Stimulated activated CD8-positive, alpha-beta memory T cell treated with anti-CD3 and anti-CD28 coated beads, Interleukin-4, amount 100 ng/mL, for 24 hours (primary cell): Measurements from ENCODE around the gene ARID3A.

Experiments used
- DNase-seq: peaks from one replicate; pipeline ENCODE4 v3.0.0-alpha.2; 2020; ENCODE audit warnings: low read depth

The ARID3A gene

DNA sequence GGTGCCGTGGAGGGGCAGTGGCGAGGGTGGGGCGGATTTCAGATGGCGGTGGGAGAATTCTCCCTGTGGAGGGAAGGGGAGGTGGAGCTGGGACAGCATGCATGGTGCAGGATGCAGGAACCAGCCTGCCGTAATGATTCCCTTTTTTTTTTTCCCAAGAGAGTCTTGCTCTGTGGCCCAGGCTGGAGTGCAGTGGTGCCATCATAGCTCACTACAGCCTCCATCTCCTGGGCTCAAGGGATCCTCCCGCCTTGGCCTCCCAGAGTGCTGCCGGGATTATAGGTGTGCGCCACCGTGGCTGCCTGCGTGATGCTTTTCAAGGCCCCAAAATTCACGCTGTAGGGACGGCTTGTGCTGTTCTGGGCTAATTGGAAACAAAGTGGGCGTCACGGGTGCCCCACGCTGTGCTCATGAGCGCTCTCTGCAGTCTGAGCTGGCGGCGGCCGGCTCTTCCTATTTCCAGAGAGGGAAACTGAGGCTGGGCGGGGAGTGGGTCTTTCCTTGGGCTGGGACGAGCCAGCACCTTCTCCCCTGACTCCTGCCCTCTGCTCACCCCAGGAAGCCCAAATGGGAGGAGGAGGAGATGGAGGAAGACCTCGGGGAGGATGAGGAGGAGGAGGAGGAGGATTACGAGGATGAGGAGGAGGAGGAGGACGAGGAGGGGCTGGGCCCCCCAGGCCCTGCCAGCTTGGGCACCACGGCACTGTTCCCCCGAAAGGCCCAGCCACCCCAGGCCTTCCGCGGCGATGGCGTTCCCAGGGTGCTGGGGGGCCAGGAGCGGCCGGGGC, 6.2 kb downstream of the ARID3A start:
- DNase-seq, result no peak

DNA sequence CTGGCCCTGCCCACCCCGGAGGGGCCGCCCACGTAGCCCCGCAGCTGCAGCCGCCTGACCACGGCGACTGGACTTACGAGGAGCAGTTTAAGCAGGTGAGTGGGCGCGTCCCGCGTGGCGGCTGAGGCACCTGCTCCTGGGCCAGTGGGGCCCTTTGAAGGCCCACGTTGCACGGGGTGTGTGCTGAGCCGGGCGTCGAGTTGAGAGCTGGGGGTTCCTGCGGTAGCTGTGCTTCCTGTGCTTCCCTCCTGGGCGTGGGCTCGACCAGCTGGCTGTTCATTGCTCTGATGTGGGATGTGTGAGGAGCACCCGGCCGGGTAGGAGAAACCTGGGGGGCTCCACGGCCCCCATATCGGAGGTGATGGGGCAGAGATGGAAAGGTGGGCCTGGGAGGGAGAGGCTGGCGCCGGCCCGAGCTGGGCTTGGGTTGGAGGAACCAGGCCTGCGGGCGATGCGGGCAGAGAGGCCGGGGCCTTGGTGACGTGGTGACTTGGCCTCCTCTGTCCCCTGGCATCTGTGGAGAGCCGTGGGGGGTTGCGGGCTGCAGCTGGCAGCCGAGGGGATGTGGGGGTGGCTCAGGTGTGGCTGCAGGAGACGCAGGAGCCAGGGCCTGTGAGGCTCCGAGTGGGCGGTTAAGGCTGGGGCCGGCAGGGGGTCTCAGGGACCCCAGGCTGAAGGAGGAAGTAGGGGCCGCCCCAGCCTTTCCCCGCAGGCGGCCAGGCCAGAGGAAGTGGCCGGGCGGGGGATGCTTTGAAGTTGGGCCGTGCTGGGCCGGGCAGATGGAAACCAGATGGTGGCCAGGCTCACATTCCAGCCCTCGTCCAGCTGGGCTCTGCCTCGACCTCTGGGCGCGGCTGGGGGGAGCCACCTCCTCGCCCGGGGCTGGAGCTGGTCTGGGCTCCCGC, 7.1 kb downstream of the ARID3A start:
- no peak for DNase-seq

DNA sequence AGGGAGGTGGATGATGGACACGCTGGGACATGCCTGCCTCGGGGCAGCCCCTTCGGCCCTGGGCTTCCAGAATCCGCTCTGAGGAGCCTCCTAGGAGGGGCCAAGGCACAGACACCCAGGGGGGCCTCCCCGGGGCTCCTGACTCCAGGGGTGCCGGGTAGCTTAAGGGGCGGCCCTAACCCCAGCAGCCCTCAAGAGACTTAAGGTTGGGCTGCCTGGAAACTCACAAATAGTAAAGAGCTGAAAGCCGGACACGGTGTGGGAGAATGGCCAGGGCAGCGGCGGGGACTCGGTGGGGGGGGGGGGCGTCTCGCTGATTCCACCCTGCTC, 7.7 kb downstream of the ARID3A start:
- no peak for DNase-seq

DNA sequence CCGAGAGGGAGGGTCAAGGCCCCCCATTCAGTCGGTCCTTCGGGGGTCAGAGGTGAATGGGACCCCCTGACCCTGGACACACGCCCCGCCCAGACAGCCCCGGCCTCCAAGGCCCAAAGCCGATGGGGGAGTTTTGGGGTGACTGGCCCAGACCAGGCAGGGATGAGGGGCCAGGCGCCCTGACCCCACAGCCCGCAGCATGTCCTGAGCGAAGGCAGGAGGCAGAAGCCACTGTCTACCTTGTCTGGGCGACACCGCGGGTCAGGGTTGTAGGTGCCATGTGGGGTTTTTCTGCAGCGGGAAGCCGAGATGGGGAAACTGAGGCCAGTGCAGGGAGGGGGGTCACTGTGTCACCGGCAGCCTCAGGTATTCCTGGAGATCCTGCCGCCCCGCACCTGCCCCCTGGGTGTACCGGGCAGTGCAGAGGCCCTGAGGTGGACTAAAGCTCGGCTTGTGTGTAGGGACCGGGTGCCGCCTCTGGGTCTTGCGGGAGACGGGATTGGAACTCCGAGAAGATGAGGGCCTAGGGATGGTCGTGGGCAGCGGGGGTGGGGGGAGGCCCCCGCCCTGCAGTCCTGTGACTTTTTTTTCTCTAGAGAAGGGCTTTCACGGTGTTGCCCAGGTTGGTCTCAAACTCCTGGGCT, 8.5 kb downstream of the ARID3A start:
- no peak for DNase-seq

DNA sequence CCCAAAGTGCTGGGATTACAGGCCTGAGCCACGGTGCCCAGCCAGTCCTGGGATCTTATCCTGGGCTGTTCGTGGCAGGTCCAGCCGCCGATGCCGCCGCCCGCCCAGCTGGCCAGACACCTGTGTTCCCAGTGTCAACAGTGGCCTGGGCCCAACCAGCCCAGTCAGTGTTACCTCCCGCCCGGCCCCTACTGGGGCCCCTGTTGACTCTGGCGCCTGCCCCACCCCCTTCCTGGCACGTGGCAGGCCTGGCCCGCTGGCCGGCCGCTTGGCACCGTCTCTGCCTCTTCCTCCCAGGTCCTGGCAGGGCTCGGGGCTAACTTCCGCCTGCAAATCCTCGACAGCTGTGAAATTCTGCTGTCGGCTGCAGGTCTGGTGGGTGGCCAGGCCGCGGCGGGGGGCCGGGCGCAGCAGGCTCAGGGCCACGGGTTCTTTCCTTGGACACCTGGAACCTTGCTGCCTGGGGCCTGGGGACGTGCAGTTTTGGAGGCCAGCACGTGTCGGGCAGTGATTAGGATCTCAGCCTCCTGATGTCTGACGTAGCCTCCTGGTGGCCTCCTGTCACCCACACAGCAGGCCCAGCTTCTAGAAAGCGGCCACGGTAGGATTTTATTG, 9.1 kb downstream of the ARID3A start:
- DNase-seq, result no peak

DNA sequence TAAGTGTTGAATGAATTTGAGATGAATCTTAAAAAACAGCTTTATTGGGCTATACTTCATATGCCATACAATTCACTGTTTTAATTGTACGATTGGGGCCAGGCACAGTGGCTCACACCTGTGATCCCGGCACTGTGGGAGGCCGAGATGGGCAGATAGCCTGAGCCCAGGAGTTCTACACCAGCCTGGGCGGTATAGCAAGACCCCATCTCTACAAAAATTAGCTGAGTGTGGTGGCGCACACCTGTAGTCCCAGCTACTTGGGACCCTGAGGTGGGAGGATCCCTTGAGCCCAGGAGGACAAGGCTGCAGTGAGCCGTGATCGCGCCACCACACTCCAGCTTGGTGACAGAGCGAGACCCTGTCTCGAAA, 10.3 kb downstream of the ARID3A start:
- no peak for DNase-seq

DNA sequence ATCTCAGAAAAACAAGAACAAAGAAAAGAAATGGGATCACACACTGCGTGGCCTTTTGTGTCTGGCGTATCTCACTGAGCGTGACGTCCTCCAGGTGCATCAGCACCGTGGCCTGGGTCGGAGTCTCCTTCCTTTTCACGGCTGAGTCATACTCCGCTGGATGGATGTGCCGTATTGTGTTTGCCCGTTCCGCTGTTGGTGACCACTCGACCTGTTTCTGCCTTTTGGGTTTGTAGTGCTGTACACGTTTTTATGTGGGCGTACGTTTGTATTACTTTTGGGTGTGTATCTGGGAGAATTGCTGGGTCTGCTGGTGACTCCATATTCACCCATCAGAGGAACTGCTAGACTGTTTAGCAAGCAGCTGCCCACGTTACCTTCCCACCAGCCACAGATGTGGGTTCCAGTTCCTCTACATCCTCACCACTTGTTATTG, 11.4 kb downstream of the ARID3A start:
- no peak for DNase-seq

DNA sequence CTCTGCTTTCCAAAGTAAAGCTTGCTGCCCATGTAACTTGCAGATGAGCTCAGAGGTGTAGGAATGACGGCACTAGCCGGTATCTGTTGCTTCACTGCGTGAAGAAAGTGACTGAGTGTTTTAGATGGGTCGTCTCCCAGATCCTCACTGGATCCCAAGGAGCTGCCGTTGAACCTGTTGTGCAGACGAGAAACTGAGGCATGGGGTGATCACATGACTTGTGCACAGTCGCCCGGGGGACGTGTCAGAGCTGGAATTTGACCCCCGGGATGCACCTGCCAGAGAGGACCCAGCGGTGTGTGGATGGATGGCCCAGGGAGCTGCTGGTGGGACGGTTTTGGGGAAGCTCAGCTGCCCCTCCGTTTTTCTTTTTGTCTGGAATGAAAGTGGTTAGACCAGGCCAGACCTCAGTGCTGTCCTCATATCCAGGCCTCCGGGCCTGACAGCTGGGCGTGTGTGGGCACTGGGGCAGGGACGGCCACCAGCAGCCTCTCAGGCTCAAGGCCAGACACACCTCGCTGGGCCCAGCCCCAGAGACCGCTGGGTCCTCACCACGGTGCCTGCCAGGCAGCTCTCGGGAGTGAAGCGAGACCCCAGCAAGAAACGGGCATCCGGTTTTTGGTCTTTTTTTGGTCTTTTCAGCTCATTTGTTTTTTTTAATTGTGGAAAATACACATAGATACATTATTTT, 12.5 kb downstream of the ARID3A start:
- no peak for DNase-seq

DNA sequence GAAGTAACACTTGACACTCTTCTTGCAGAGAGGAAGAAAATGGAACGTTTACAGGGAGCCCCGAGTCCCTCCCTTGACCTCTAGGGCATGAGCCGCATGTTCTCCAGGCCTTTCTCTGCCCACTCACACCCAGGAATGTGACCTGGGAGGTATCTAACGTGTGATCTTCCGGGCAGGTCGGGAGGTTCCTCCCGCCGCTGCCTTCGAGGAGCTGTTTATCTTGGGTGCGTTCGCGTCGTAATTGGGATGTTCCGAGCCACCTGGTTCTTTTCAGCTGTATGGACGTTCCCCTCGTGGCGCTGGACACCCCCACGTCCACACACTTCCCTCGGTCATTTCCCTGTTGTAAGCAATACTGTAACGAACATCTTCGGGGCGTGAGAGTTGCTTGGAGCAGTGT, 13.6 kb downstream of the ARID3A start:
- DNase-seq, result no peak

DNA sequence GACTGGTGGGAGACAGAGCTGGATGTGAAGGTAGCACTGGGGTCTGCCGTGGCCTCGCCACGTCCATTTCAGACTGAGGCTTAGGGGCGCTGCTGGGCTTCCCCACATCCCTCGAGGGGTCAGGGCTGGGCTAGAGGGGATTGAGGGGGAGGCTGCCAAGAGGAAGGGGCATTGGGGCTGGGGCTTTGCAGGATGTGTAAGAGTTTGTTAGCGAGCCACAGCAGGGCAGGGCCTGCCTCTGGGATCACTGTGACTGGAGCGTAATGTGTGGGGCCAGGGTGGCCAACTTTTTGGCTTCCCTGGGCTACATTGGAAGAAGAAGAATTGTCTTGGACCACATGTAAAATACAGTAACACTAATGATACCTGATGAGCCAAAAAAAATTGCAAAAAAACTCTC, 14.1 kb downstream of the ARID3A start:
- DNase-seq, result no peak

DNA sequence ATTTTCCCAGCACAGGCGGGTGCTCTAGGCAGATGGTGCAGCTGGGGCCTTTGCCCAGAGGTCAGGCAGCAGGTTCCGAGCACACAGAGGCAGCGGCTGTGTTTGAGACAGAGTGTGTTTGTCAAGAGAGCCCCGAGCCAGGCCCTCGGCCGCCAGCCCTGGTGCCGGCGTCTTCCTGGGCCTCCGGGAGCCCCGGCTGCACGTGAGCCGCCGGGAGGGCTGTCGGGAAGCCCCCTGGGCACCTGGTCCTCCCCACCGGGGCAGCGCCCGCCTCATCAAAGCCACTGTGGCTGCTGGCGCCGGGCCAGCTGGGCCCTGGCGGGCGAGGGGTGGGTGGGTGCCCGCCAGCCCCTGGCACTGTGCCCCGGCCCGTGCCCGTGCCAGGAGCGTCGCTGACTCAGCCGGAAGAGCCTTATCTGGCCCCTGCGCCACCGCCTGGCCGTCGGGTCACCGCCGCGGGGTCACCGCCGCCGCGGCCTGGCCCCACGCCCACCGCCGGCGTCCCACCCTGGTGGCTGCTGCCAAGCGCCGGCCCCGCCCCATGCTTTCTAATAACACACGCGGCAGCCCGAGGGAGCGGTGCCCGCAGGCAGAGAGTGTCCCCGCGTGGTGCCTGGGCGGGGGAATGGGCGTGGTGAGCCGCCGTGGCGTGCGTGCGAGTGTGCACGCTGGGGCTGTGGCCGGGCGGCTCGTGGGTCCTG, 14.9 kb downstream of the ARID3A start:
- peak; percentile 48 for DNase-seq

DNA sequence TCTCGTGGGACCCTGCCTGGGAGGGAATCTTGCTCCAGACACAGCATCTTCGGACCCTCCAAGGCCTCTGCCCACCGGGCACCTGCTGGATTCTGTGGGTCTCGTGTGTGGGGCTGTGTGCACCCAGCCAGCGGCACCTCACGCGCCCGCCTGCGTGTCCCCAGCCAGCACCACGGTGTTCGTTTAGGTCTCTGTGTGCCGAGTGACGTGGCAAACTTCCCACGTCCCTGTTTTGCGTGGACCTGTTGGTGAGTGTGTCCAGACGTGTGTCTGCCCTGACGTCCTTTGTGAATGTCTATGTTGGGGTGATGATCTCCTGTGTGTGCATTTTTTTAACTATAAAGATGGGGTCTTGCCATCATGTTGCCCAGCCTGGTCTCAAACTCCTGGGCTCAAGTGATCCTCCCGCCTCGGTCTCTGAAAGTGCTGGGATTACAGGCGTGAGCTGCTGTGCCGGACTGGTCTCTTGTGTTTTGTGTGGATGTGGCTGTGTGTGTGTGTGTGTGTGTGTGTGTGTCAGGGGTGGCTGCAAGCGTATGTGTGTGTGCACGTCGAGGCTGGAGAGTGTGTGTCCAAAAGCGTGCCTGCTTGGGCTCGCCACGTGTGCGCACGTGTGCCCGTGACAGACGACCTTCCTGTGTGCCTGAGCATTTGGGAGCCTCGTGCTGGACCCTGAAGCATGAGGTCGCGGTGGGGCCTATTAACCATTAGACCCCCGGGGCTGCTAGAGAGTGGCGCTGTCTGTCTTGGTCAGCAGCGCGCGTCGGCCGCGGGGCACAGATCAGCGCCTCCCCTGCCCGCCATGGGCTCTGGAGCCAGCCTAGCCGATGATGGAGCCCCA, 15.7 kb downstream of the ARID3A start:
- no peak for DNase-seq

DNA sequence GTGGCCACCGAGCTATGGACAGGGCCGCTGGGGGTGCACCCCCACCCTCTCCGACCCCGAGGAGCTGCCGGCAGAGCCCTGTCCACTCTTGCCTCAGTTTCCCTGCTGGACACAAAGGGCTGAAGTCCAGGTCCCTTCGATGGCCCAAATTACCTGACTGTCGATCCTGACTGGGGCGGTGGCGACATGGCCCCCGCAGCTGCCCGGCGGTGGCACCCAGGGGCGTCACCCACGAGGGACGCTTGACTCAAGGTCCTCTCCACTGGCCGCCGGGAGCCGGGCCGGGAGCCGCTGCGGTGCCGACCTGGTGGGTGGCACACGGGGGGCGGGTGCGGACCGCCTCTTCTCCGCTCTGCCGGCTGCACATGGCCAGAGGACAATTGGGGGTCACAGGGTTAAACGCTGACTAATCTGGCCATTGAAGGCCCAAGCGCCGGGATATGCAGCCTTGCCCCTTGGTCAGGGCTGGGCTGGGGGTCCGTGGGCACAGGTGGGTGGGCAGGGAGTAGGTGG, 16.4 kb downstream of the ARID3A start:
- no peak for DNase-seq

DNA sequence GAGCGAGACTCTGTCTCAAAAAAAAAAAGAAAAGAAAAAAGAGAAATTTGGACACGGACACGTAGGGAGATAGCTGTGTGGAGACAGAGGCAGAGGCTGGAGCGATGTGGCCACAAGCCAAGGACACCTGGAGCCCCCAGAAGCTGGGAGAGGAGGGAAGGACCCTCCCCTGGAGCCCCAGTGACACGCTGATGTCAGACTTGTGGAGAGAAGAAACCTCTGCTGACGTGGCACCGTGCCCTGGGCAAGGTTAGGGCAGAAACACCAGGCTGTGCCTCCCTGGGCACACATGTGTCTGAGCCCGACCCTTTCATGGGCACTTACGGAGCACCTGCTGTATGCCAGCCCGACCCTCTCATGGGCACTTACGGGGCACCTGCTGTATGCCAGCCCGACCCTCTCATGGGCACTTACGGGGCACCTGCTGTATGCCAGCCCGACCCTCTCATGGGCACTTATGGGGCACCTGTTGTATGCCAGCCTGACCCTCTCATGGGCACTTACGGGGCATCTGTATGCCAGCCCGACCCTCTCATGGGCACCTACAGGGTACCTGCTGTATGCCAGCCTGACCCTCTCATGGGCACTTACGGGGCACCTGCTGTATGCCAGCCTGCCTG, 17.8 kb downstream of the ARID3A start:
- no peak for DNase-seq

DNA sequence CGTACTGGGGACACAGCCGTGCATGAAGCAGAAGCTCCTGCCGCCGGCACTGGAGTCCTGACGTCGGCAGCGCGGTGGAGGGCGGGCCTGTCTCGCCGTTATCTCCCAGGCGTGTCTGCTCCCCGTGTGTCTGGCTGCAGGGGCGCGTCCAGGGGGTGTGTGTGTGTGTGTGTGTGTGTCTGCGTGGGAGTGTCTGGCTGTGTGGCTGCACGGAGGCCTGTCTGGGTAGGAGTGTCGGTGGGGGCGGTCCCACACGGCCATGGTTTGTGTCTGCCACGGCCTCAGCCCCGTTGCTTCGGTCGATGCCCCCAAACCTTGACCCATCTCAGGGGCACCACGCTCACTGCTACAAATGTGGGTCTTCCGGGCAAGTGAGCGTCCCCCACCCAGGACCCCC, 18.3 kb downstream of the ARID3A start:
- DNase-seq, result no peak

DNA sequence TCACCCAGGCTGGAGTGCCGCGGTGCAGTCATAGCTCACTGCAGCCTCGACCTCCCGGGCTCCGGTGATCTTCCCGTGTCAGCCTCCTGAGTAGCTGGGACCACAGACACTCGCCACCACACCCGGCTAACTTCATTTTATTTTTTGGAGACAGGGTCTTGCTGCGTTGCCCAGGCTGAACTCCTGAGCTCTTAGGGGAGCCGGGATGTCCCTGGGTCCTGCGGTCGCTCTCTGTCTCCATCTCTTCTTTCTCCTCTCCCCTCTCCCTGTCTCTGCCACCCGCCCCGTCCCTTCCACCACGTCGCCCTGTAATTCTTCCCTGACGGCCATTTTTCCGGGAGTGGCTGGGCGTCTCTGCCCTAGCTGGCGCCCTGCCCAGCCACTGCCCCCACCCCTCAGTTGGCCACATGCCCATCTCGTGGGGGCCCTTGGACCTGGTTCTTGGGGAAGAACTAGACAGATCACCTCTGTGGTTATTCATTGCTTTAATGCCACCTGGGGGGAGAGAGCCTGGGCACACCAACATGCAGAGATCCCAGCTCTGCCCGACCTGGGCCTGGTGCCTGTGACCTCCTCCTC, 18.9 kb downstream of the ARID3A start:
- DNase-seq, result no peak

DNA sequence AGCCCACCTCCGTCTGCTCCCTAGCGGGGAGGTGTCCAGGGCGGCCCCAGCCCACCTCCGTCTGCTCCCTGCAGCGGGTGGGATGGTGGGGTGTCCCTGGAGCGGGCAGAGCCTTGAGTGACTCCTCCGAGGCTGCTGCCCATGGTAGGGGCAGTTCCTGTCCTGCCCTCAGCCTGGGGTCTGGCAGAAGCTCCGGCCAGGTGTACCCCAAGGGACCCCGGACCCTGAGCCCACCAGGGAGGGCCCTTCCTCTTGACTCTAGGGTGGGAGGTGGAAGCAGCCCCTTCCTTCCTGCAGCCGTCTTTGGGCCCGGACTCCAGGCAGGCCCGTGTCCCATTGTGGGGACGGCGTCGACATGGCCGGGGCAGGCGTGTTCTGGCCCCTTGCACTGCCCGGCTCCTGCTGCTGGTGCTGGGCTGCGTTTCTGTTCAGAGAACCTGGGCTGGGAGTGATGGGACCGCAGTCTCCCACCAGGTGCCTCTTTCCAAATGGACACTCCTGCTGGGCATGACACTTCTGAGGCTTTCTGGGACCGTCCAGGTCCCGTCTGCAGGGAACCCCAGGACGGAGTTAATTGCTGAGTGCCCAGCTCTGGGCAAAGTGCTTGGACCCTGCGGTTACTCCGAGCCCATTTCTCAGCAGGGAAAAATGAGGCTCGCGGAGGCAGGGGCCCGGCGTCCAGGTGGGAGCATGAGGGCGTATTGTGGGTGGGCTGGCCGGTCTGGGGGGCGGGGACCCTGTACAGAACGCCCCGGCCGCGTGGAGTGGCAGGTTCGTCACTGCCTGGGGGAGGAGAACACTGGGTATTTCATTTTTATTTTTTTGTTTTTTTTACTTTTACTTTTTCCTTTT, 19.8 kb downstream of the ARID3A start:
- no peak for DNase-seq

DNA sequence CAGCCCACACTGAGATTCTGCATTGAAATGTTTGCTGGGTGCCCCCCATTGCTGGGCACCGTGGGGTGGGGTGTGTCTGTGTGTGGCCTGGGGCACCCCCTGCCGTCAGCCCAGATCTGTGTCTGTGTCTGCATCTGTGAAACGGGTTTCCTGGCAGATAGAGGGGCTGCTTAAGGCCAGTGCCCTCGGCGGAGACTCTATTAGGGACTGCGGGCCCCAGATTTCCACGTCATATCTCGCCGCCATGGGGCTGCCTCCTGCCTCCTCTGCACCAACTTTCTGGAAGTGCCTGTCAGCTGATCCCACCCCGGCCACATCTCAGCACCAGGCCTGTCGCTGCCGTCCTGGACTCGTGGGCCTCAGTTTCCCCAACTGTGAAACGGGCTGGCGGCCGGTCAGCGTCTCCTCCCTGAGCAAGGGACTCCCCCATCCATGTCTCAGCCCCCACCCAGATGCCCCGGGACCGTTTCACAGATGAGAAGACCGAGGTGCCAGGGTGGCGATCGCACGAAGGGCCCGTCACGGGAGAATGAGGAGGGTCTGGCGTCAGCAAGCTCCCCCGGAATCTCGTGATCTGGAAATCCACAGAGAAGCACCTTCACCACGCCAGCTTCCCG, 21.4 kb downstream of the ARID3A start:
- DNase-seq, result no peak
